ENCODE data around the gene GUSB. TPM values are rescaled to one million over a fixed set of nuclear protein-coding genes. Genes with fewer than 3 reads are reported as not detected.

The GUSB gene
- total and polyA plus RNA-seq, 7 donors, result 9.3 to 18.8 (median 12.0) TPM

DNA sequence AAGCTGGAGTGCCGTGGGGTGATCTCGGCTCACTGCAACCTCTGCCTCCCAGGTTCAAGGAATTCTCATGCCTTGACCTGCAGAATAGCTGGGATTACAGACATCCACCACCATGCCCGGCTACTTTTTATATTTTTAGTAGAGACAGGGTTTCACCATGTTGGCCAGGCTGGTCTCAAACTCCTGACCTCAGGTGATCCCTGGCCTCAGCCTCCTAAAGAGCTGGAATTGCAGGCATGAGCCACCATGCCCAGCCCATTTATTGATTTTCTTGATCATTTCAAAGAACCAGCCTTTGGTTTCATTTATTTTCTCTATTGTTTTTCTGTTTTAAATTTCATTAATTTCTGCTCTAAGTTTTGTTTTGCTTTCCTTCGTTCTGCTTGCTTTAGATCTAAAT, 50.3 kb downstream of the GUSB start:
- H3K4me3 ChIP-seq, result no peak overlapping the region
- DNase-seq, result no peak
- peaks cover 11% of the 10 kb centered on the region for H3K4me1 ChIP-seq
- H3K27me3 ChIP-seq (ENCODE audit: insufficient read depth in 3 of 3, low read length in 2 of 3), result no peaks in the 10 kb centered on the region
- ATAC-seq, result no peak
- intact Hi-C loops (cut with DNase I), result no loop called here
- no peaks in the 10 kb centered on the region for H3K36me3 ChIP-seq (ENCODE audit: insufficient read depth in 1 of 2, low read depth in 1 of 2)
- TF ChIP-seq, protein P1, sequence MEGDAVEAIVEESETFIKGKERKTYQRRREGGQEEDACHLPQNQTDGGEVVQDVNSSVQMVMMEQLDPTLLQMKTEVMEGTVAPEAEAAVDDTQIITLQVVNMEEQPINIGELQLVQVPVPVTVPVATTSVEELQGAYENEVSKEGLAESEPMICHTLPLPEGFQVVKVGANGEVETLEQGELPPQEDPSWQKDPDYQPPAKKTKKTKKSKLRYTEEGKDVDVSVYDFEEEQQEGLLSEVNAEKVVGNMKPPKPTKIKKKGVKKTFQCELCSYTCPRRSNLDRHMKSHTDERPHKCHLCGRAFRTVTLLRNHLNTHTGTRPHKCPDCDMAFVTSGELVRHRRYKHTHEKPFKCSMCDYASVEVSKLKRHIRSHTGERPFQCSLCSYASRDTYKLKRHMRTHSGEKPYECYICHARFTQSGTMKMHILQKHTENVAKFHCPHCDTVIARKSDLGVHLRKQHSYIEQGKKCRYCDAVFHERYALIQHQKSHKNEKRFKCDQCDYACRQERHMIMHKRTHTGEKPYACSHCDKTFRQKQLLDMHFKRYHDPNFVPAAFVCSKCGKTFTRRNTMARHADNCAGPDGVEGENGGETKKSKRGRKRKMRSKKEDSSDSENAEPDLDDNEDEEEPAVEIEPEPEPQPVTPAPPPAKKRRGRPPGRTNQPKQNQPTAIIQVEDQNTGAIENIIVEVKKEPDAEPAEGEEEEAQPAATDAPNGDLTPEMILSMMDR (IDR thresholded peaks at IDR 0.05), result no peak
- no peaks in the 10 kb centered on the region for H3K9me3 ChIP-seq
- no peak overlapping the region for H3K27ac ChIP-seq
- 46 to 71% (median 48%) methylated on average over 4 of the region's 4 CpGs for WGBS, 3 donors

DNA sequence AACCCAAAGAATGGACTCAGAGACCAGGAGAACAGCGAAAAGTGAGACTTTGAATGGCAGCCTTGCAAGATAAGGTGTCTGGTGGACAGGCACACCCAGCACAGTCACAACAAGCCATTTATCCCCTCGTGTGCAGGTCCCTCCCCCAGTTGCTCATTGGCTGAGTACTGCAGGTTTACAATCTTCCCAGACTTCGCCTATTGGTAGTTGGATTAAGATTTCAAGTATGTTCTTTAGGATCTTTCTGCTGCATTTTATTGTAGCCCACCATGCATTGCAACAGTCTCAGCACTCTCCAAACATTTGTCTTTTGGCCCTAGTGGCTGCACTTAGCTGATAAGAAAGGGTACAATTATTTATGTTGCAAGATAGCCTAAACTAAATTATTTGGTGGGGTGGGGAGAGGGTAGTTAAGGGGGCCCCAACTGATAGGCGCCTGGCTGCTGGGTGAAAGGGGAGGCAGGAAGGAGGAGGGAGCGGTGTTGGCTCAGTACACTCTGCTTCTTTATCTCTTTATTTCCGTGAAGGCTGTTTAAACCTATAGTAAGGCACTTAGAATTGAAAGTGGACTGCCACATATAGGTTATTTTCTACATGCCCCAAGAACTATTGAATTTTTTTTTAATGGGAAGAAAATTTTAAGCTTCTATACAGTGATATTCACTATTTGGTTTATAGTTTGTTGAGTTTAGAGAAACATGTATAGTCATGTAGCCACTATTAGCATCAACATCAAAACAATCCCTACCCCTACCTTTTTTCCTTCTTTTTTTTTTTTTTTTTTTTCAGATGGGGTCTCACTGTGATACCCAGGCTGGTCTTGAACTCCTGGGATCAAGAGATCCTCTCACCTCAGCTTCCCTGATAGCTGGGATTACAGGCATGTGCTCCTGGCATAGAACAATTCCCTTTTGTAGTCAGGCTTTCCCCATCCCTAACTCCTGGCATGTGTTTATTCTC, 54.2 kb downstream of the GUSB start:
- H3K4me1 ChIP-seq, result peaks cover 18% of the 10 kb centered on the region
- WGBS, 3 donors, result 81 to 86% (median 84%) methylated on average over 6 of the region's 6 CpGs
- H3K36me3 ChIP-seq (ENCODE audit: insufficient read depth in 1 of 2, low read depth in 1 of 2), result no peaks in the 10 kb centered on the region
- no peaks in the 10 kb centered on the region for H3K9me3 ChIP-seq
- ATAC-seq (no peak), DNase-seq (no peak)
- H3K27me3 ChIP-seq (ENCODE audit: insufficient read depth in 3 of 3, low read length in 2 of 3), result no peaks in the 10 kb centered on the region
- TF ChIP-seq, protein P1 (IDR thresholded peaks at IDR 0.05), result no peak
- no peak overlapping the region for H3K4me3 ChIP-seq
- intact Hi-C loops (cut with DNase I), result no loop called here
- H3K27ac ChIP-seq, result no peak overlapping the region

DNA sequence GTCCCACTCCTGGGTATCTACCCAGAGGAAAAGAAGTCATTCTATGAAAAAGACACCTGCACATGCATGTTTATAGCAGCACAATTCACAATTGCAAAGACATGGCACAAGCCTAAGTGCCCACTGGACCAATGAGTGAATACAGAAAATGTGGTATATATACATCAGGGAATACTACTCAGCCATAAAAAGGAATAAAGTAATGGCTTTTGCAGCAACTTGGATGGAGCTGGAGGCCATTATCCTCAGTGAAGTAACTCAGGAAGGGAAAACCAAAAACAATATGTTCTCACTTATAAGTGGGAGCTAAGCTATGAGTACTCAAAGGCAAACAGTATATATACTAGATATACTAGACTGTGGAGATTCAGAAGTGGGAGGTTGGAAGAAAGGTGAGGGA, 55.4 kb downstream of the GUSB start:
- intact Hi-C loops (cut with DNase I), result no loop called here
- peaks cover 11% of the 10 kb centered on the region for H3K4me1 ChIP-seq

DNA sequence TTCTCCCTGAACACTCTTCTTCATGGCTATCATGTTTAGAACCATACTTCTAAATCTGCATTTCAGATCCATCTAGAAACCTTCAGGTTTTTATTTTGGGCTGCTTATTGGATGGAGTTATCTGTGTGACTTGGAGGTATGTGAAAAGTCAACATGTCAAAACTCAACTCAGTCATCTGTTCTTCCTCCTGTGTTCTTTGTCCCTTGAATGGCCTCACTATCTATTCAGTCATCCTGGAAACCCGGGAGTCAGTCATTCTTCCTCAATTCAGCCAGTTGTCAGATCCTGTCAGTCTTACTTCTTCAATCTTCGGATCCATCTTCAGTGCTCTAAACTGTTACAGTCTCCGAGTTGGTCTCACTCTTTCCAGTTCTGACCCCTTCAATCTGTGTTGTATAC, 57.0 kb downstream of the GUSB start:
- Histone ChIP-seq H3K4me1 (peaks cover 9% of the 10 kb centered on the region), H3K9me3 (no peaks in the 10 kb centered on the region), H3K27ac (no peak overlapping the region), H3K27me3 (ENCODE audit: insufficient read depth in 3 of 3, low read length in 2 of 3) (no peaks in the 10 kb centered on the region), H3K36me3 (ENCODE audit: insufficient read depth in 1 of 2, low read depth in 1 of 2) (no peaks in the 10 kb centered on the region), H3K4me3 (no peak overlapping the region)
- no peak for DNase-seq
- 85 to 90% (median 88%) methylated on average over 3 of the region's 3 CpGs for WGBS, 3 donors
- no peak for ATAC-seq
- intact Hi-C loops (cut with DNase I), result no loop called here
- TF ChIP-seq, protein P1 (IDR thresholded peaks at IDR 0.05), result no peak

More for the DNA sequence above, 55.4 kb downstream of the GUSB start:
- Histone ChIP-seq H3K9me3 (no peaks in the 10 kb centered on the region), H3K27me3 (ENCODE audit: insufficient read depth in 3 of 3, low read length in 2 of 3) (no peaks in the 10 kb centered on the region), H3K4me3 (no peak overlapping the region), H3K27ac (no peak overlapping the region), H3K36me3 (ENCODE audit: insufficient read depth in 1 of 2, low read depth in 1 of 2) (no peaks in the 10 kb centered on the region)
- DNase-seq, result no peak
- TF ChIP-seq, protein P1 (IDR thresholded peaks at IDR 0.05), result no peak
- no peak for ATAC-seq
